Sigmoid colon (tissue), 4 donors: ENCODE measurements around the gene ACSS3.

Source experiments
- CTCF ChIP-seq, 4 experiments: fragments of 450-650 bp in 3 of 4; fragments of 200-600 bp in 1 of 4; IDR thresholded peaks; one replicate each; pipeline ENCODE4 v1.5.1; 2016 to 2019; ENCODE audit warnings: antibody characterized with exemption in 4 of 4, mild to moderate bottlenecking in 3 of 4, moderate library complexity in 2 of 4
- EP300 ChIP-seq, 4 donors: sonication (generic); formaldehyde crosslinking; IDR thresholded peaks; one replicate each; pipeline ENCODE4 v1.6.1; 2017; ENCODE audit warnings: antibody characterized with exemption in 4 of 4
- POLR2A ChIP-seq, 2 donors: fragments of 450-650 bp; IDR thresholded peaks; one replicate each; pipeline ENCODE4 v1.6.1; 2016; ENCODE audit warnings: antibody characterized with exemption in 2 of 2, mild to moderate bottlenecking in 2 of 2, moderate library complexity in 2 of 2

- TF ChIP-seq CTCF (IDR thresholded peaks at IDR 0.05) = no peak
- no peak for TF ChIP-seq POLR2A (IDR thresholded peaks at IDR 0.05)
- TF ChIP-seq EP300 (IDR thresholded peaks at IDR 0.05) = no peak
Measured at GRCh38 chr12:81075539-81075938, 2.3 kb upstream of the ACSS3 start.
